Endodermal cell (in vitro differentiated cells): ENCODE data around the gene RNF212. TPM values are rescaled to one million over a fixed set of nuclear protein-coding genes. Genes with fewer than 3 reads are reported as not detected.

Source experiments
- DNase-seq: peaks from one replicate; pipeline ENCODE4 v3.0.0-alpha.2; 2017
- H3K27ac ChIP-seq: 2 replicates; pipeline ENCODE4 v1.5.1; 2013; ENCODE audit warnings: mild to moderate bottlenecking, low read depth, low read length, moderate library complexity
- H3K27me3 ChIP-seq: 2 replicates; pipeline ENCODE4 v1.6.1; 2013; ENCODE audit warnings: mild to moderate bottlenecking, low read length, moderate library complexity; ENCODE audit not compliant: insufficient read depth, control insufficient read depth, poor library complexity, severe bottlenecking
- H3K36me3 ChIP-seq: 2 replicates; pipeline ENCODE4 v1.7.0; 2013; ENCODE audit warnings: mild to moderate bottlenecking, low read length, moderate library complexity; ENCODE audit not compliant: control insufficient read depth, insufficient read depth
- H3K4me1 ChIP-seq: one replicate; pipeline ENCODE4 v1.7.0; 2013; ENCODE audit warnings: low read length; ENCODE audit not compliant: control insufficient read depth, insufficient read depth
- H3K4me3 ChIP-seq: 2 replicates; pipeline ENCODE4 v1.5.1; 2013; ENCODE audit warnings: mild to moderate bottlenecking, low read length, moderate library complexity
- H3K9ac ChIP-seq: 2 replicates; pipeline ENCODE4 v1.6.1; 2013; ENCODE audit warnings: mild to moderate bottlenecking, low read length, moderate library complexity; ENCODE audit not compliant: poor library complexity, severe bottlenecking; ENCODE audit errors: extremely low read depth
- H3K9me3 ChIP-seq: 2 replicates; pipeline ENCODE4 v1.6.1; 2013; ENCODE audit warnings: mild to moderate bottlenecking, low read length, moderate library complexity; ENCODE audit not compliant: control insufficient read depth
- H3K27ac Mint-ChIP-seq: 2 replicates; pipeline ENCODE4 v1.8.0; 2020; ENCODE audit warnings: mixed read lengths
- H3K27me3 Mint-ChIP-seq: 2 replicates; pipeline ENCODE4 v1.8.0; 2021; ENCODE audit warnings: mild to moderate bottlenecking, mixed read lengths; ENCODE audit not compliant: insufficient read depth
- H3K36me3 Mint-ChIP-seq: 2 replicates; pipeline ENCODE4 v1.8.0; 2020; ENCODE audit warnings: low read depth, mixed read lengths
- H3K4me1 Mint-ChIP-seq: 2 replicates; pipeline ENCODE4 v1.8.0; 2020; ENCODE audit warnings: mixed read lengths
- H3K4me3 Mint-ChIP-seq: 2 replicates; pipeline ENCODE4 v1.8.0; 2020; ENCODE audit warnings: mild to moderate bottlenecking, moderate library complexity, mixed read lengths
- H3K9me3 Mint-ChIP-seq: 2 replicates; pipeline ENCODE4 v1.8.0; 2020; ENCODE audit warnings: mild to moderate bottlenecking, mixed read lengths
- WGBS, 2 experiments: methylation state at CpG; one replicate each; pipeline versions ENCODE4 v1.1.5 to v1.1.7; 2013; ENCODE audit warnings: missing lambda C conversion rate in 2 of 2, mixed read lengths in 1 of 2; ENCODE audit not compliant: insufficient coverage in 1 of 2, insufficient read length in 1 of 2; 5-methylcytosine and 5-hydroxymethylcytosine counted together
- total RNA-seq, 2 donors: library from RNA; stranded (reverse); fragmentation: NEBNext Ultra II Directional in 1 of 2; extraction: Animal tissue kit (Norgen Biotek cat#: 25700) in 1 of 2; gene quantifications; 2 replicates in 1 of 2; 3 replicates in 1 of 2; pipeline ENCODE4 v1.2.1, GENCODE V29; 2021
- TF ChIP-seq, protein P1 (sequence below): fragments of 200-600 bp; sonication (generic); conservative IDR thresholded peaks from 2 replicates; pipeline ENCODE4 v1.5.0; 2021; ENCODE audit warnings: antibody characterized with exemption, mild to moderate bottlenecking

The RNF212 gene
- total RNA-seq, 2 donors from 2014 or later, result 3.4 to 5.6 TPM

DNA sequence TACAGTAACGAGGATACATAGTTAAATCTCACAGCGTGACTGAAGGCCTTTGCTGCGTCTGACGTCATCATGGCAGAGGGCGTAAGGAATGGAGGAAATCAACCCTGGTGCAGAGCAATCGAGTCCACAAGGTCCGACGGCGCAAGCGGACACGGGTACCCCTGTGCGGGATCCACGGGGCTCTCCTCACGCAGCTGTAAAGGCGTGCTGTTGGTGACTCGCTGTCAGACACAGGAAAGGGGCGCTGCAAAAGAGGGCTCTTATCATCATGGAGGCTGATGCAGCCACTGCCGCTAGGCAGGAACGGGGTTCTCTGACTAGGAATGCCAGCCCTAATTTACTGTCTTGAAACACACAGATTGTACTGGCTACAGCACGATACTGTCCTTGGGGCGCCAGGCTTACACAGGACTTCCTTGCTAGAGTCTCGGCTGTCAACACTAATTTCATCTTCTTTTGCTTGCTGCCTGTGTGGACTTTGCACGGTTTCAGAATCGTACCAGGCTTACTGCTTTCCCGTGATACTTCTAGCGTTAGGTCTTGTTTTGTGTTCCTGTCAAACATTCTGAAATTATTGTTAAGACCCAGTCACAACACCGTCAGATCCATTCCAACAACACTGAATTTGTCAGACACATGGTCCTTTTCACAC lies 13.6 kb downstream of the RNF212 start:
- no peaks in the 10 kb centered on the region for H3K9me3 ChIP-seq
- Mint-ChIP-seq H3K4me3 (no peak overlapping the region), H3K36me3 (no peaks in the 10 kb centered on the region), H3K9me3 (no peaks in the 10 kb centered on the region), H3K27me3 (no peaks in the 10 kb centered on the region), H3K4me1 (no peaks in the 10 kb centered on the region), H3K27ac (no peak overlapping the region)
- H3K9ac ChIP-seq, result no peak overlapping the region
- TF ChIP-seq, protein P1, sequence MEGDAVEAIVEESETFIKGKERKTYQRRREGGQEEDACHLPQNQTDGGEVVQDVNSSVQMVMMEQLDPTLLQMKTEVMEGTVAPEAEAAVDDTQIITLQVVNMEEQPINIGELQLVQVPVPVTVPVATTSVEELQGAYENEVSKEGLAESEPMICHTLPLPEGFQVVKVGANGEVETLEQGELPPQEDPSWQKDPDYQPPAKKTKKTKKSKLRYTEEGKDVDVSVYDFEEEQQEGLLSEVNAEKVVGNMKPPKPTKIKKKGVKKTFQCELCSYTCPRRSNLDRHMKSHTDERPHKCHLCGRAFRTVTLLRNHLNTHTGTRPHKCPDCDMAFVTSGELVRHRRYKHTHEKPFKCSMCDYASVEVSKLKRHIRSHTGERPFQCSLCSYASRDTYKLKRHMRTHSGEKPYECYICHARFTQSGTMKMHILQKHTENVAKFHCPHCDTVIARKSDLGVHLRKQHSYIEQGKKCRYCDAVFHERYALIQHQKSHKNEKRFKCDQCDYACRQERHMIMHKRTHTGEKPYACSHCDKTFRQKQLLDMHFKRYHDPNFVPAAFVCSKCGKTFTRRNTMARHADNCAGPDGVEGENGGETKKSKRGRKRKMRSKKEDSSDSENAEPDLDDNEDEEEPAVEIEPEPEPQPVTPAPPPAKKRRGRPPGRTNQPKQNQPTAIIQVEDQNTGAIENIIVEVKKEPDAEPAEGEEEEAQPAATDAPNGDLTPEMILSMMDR, result no peak
- H3K36me3 ChIP-seq, result no peaks in the 10 kb centered on the region
- no peaks in the 10 kb centered on the region for H3K27me3 ChIP-seq
- WGBS, 2 experiments, result 93 to 96% methylated on average over 26 to 27 of the region's 27 CpGs
- H3K4me1 ChIP-seq, result no peaks in the 10 kb centered on the region
- no peak overlapping the region for H3K4me3 ChIP-seq
- DNase-seq, result no peak
- H3K27ac ChIP-seq, result no peak overlapping the region

DNA sequence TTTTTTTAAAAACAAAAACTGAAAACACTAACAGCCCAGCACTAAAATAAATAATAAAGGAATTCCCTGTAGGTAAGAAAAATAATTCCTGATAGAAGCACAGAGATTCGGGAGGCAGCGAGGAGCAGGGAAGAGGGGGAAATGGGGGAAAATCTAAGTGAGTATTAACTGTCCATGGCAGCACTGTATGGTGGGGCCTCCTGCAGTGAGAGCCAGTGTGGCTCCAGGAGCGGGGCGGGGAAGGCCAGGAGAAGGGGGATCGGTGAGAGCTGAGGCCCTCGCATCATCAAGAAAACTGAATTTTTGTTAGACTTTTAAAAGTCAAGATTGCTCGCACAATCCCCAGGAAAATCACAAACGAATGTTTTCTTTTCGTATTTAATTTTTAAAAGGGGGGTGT lies 14.1 kb downstream of the RNF212 start:
- Mint-ChIP-seq H3K4me1 (no peaks in the 10 kb centered on the region), H3K9me3 (no peaks in the 10 kb centered on the region), H3K27ac (no peak overlapping the region), H3K4me3 (no peak overlapping the region), H3K36me3 (no peaks in the 10 kb centered on the region), H3K27me3 (no peaks in the 10 kb centered on the region)
- no peak for DNase-seq
- H3K27ac ChIP-seq, result no peak overlapping the region
- H3K9me3 ChIP-seq, result no peaks in the 10 kb centered on the region
- H3K9ac ChIP-seq, result no peak overlapping the region
- TF ChIP-seq, protein P1, result no peak
- WGBS, 2 experiments, result 93 to 94% methylated on average over 9 of the region's 9 CpGs
- no peak overlapping the region for H3K4me3 ChIP-seq
- H3K27me3 ChIP-seq, result no peaks in the 10 kb centered on the region
- no peaks in the 10 kb centered on the region for H3K4me1 ChIP-seq
- no peaks in the 10 kb centered on the region for H3K36me3 ChIP-seq

DNA sequence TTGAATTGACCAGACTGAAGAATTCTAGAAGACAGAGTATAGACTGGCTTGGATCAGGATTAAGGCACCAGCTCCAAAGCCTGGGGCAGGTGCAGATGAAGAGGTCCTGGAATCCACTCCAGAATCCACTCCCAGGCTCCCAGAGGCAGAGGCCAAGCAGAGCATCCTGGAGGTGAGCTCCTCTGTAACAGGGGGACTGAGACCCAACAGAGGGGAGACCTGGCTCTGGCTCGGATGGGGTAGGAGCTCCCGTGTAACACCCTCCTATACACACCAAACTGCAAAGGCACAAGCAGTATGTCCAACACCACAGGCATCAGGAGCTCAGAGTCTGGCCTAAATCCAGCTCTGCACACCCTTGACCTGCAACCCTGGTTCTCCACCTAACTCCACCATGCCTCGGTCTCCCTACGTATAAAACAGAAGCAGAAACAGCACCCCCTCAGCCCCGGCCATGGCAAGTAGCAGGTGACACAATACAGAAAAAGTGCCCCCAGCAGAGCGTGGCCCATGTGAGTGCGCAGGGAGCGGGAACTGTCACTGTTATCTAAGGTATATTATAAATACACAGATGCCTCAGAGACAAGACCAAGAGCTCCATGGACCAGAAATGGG lies 14.9 kb downstream of the RNF212 start:
- Histone ChIP-seq H3K9me3 (no peaks in the 10 kb centered on the region), H3K9ac (no peak overlapping the region), H3K4me1 (no peaks in the 10 kb centered on the region), H3K27ac (no peak overlapping the region), H3K4me3 (no peak overlapping the region), H3K27me3 (no peaks in the 10 kb centered on the region), H3K36me3 (no peaks in the 10 kb centered on the region)
- peak; percentile 29 for DNase-seq
- no peaks in the 10 kb centered on the region for H3K27me3 Mint-ChIP-seq
- H3K9me3 Mint-ChIP-seq, result no peaks in the 10 kb centered on the region
- 80 to 96% methylated on average over 1 to 8 of the region's 8 CpGs for WGBS, 2 experiments
- no peaks in the 10 kb centered on the region for H3K36me3 Mint-ChIP-seq
- H3K27ac Mint-ChIP-seq, result no peak overlapping the region
- H3K4me3 Mint-ChIP-seq, result no peak overlapping the region
- TF ChIP-seq, protein P1, result no peak
- no peaks in the 10 kb centered on the region for H3K4me1 Mint-ChIP-seq
